ENCODE measurements around the gene STX1A.

DNA sequence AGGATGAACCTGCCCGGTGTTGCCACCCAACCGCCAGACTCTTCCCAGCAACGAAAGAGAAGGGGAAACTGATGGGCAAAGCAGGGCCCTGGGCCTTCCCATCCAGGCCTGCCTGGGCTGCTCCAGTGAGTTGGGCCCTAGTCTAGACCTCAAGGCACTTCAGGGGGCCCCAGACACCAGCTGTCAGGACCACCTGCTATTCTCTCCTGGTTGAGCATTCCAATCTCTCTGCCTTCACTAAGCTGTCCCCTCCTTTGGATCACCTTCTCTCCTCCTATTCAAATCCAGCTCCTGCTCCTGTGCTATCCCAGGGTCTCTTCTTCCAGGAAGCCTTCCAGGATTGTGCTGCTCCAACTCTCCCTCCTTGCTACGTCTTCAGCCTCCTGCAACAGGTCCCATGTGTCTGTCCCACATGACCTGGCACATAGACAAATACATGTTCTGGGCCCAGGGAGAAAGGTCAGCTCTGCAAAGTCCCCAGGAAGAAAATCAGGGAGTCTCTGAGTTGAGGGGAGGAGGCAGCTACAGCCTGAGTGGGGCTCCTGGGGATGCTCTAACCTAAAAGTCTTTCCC, 3.1 kb downstream of the STX1A start:
- no peak for TF ChIP-seq ZNF843 (tag by site-specific recombination; IDR thresholded peaks at IDR 0.05)
- no peak for TF ChIP-seq YY1 (tag by site-specific recombination; IDR thresholded peaks at IDR 0.05)
- TF ChIP-seq CTCF (tag by site-specific recombination; IDR thresholded peaks at IDR 0.05) = no peak
- TF ChIP-seq ZNF175 (tag by site-specific recombination; IDR thresholded peaks at IDR 0.05) = no peak
- TF ChIP-seq, protein P1, sequence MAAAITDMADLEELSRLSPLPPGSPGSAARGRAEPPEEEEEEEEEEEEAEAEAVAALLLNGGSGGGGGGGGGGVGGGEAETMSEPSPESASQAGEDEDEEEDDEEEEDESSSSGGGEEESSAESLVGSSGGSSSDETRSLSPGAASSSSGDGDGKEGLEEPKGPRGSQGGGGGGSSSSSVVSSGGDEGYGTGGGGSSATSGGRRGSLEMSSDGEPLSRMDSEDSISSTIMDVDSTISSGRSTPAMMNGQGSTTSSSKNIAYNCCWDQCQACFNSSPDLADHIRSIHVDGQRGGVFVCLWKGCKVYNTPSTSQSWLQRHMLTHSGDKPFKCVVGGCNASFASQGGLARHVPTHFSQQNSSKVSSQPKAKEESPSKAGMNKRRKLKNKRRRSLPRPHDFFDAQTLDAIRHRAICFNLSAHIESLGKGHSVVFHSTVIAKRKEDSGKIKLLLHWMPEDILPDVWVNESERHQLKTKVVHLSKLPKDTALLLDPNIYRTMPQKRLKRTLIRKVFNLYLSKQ (tag by site-specific recombination; IDR thresholded peaks at IDR 0.05; ENCODE audit: borderline replicate concordance) = no peak
- TF ChIP-seq ZNF274 (IDR thresholded peaks at IDR 0.05; ENCODE audit: low read length) = no peak
- TF ChIP-seq ZNF274 (tag by site-specific recombination; IDR thresholded peaks at IDR 0.05; ENCODE audit: borderline replicate concordance) = no peak
- TF ChIP-seq MZF1 (tag by site-specific recombination; IDR thresholded peaks at IDR 0.05; ENCODE audit: borderline replicate concordance) = no peak
- TF ChIP-seq PRDM10 (tag by site-specific recombination; IDR thresholded peaks at IDR 0.05) = no peak
- no peak for TF ChIP-seq ZNF530 (tag by site-specific recombination; IDR thresholded peaks at IDR 0.05; ENCODE audit: low read depth)

All from HEK293 (cell line).